ENCODE measurements around the gene PRICKLE3.
"Not testable (repeated sequence)": the region's sequence is repeated elsewhere in the genome, so short reads cannot be mapped to it uniquely, and the experiment has no call there.

DNA sequence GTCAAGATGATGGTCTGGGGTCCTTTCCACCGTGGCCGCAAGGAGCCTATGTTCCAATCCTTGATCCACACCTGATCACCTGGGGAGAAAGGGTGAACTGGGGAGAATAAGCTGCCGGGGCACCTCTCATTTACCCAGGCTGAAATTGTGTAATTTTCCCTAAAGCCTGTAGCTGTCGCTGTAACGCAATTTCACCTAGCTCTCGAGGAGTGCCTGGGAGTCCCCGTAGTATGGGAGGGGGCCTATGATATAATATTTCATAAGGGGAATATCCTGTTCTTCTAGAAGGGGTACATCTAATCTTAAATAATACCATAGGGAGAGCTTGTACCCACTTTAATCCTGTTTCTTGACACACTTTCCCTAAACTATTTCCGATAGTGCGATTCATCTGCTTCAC lies 43.9 kb downstream of the PRICKLE3 start:
- TF ChIP-seq, protein P1, sequence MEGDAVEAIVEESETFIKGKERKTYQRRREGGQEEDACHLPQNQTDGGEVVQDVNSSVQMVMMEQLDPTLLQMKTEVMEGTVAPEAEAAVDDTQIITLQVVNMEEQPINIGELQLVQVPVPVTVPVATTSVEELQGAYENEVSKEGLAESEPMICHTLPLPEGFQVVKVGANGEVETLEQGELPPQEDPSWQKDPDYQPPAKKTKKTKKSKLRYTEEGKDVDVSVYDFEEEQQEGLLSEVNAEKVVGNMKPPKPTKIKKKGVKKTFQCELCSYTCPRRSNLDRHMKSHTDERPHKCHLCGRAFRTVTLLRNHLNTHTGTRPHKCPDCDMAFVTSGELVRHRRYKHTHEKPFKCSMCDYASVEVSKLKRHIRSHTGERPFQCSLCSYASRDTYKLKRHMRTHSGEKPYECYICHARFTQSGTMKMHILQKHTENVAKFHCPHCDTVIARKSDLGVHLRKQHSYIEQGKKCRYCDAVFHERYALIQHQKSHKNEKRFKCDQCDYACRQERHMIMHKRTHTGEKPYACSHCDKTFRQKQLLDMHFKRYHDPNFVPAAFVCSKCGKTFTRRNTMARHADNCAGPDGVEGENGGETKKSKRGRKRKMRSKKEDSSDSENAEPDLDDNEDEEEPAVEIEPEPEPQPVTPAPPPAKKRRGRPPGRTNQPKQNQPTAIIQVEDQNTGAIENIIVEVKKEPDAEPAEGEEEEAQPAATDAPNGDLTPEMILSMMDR (IDR thresholded peaks at IDR 0.05; ENCODE audit: low read length): peak; percentile 45
- not testable (repeated sequence) for TF ChIP-seq EZH2 (IDR thresholded peaks at IDR 0.05; ENCODE audit: borderline replicate concordance, low read length)

Data from OCI-LY1 (cell line).